CD14-positive monocyte (primary cell): ENCODE data around the gene TNNI3. TPM values are rescaled to one million over a fixed set of nuclear protein-coding genes. Genes with fewer than 3 reads are reported as not detected.

Experiments
- DNase-seq, 3 donors: peaks; one replicate each; pipeline ENCODE4 v3.0.0-alpha.2; 2011 to 2022
- H2AFZ ChIP-seq: 2 replicates; pipeline ENCODE4 v1.6.0; 2012; ENCODE audit warnings: mild to moderate bottlenecking, low read depth, low read length, inconsistent platforms; ENCODE audit not compliant: insufficient read depth, poor library complexity, severe bottlenecking
- H3K27ac ChIP-seq, 2 donors: 1 replicate in 1 of 2; 2 replicates in 1 of 2; pipeline ENCODE4 v1.5.1; 2012 to 2013; ENCODE audit warnings: low read length in 2 of 2, control low read depth in 1 of 2, inconsistent platforms in 1 of 2, low read depth in 1 of 2, mild to moderate bottlenecking in 1 of 2
- H3K27me3 ChIP-seq, 2 donors: one replicate each; pipeline versions ENCODE4 v1.6.0 to v1.6.1; 2011 to 2013; ENCODE audit warnings: low read length in 2 of 2; ENCODE audit not compliant: control insufficient read depth in 2 of 2, insufficient read depth in 2 of 2
- H3K36me3 ChIP-seq, 2 donors: replicated peaks in 1 of 2; 1 replicate in 1 of 2; 2 replicates in 1 of 2; pipeline versions ENCODE4 v1.5.1 to v1.6.1; 2012 to 2013; ENCODE audit warnings: low read length in 2 of 2, control low read depth in 1 of 2, inconsistent platforms in 1 of 2, mild to moderate bottlenecking in 1 of 2; ENCODE audit not compliant: insufficient read depth in 2 of 2, control insufficient read depth in 1 of 2
- H3K4me1 ChIP-seq, 2 donors: 1 replicate in 1 of 2; 2 replicates in 1 of 2; pipeline versions ENCODE4 v1.5.1 to v1.6.1; 2012 to 2013; ENCODE audit warnings: low read length in 2 of 2, control low read depth in 1 of 2, inconsistent platforms in 1 of 2, mild to moderate bottlenecking in 1 of 2, moderate library complexity in 1 of 2; ENCODE audit not compliant: insufficient read depth in 2 of 2, control insufficient read depth in 1 of 2
- H3K4me2 ChIP-seq: replicated peaks from 2 replicates; pipeline ENCODE3; 2012; ENCODE audit warnings: low read length, moderate library complexity, mild to moderate bottlenecking; ENCODE audit not compliant: poor library complexity, severe bottlenecking; ENCODE audit errors: extremely low read depth
- H3K4me3 ChIP-seq, 3 experiments: fragments of 200-600 bp in 1 of 3; sonication (generic) in 1 of 3; replicated peaks in 1 of 3; 1 replicate in 2 of 3; 2 replicates in 1 of 3; pipeline ENCODE4 v1.5.1; 2011 to 2013; ENCODE audit warnings: low read length in 3 of 3, mild to moderate bottlenecking in 3 of 3, control low read depth in 2 of 3, low read depth in 2 of 3, inconsistent platforms in 1 of 3, moderate library complexity in 1 of 3
- H3K79me2 ChIP-seq: 2 replicates; pipeline ENCODE4 v1.6.0; 2012; ENCODE audit warnings: mild to moderate bottlenecking, control low read depth, inconsistent platforms, low read length, moderate library complexity; ENCODE audit not compliant: insufficient read depth
- H3K9ac ChIP-seq: 2 replicates; pipeline ENCODE4 v1.6.0; 2017; ENCODE audit warnings: low read length, mild to moderate bottlenecking; ENCODE audit not compliant: insufficient read depth, poor library complexity, severe bottlenecking
- H3K9me3 ChIP-seq, 2 donors: replicated peaks in 1 of 2; 1 replicate in 1 of 2; 2 replicates in 1 of 2; pipeline versions ENCODE4 v1.5.1 to v1.6.1; 2012 to 2013; ENCODE audit warnings: low read length in 2 of 2, control low read depth in 1 of 2; ENCODE audit not compliant: control insufficient read depth in 1 of 2, insufficient read depth in 1 of 2
- H4K20me1 ChIP-seq: 2 replicates; pipeline ENCODE4 v1.6.0; 2012; ENCODE audit warnings: mild to moderate bottlenecking, low read length, control low read depth, moderate library complexity; ENCODE audit not compliant: insufficient read depth
- H3K27ac Mint-ChIP-seq, 7 donors: one replicate each; pipeline ENCODE4 v1.8.0; 2020; ENCODE audit warnings: mild to moderate bottlenecking in 7 of 7, mixed read lengths in 7 of 7, moderate library complexity in 6 of 7, inconsistent platforms in 2 of 7
- H3K27me3 Mint-ChIP-seq, 3 donors: one replicate each; pipeline ENCODE4 v1.8.0; 2021 to 2022; ENCODE audit warnings: low read depth in 3 of 3, mild to moderate bottlenecking in 3 of 3, mixed read lengths in 3 of 3, moderate library complexity in 3 of 3, inconsistent platforms in 1 of 3
- H3K36me3 Mint-ChIP-seq, 2 donors: one replicate each; pipeline ENCODE4 v1.8.0; 2020; ENCODE audit warnings: mixed read lengths in 2 of 2, inconsistent platforms in 1 of 2, mild to moderate bottlenecking in 1 of 2
- H3K4me1 Mint-ChIP-seq: one replicate; pipeline ENCODE4 v1.8.0; 2020; ENCODE audit warnings: mild to moderate bottlenecking, mixed read lengths
- H3K4me3 Mint-ChIP-seq, 2 donors: one replicate each; pipeline ENCODE4 v1.8.0; 2020; ENCODE audit warnings: mild to moderate bottlenecking in 2 of 2, mixed read lengths in 2 of 2, moderate library complexity in 1 of 2
- H3K9me3 Mint-ChIP-seq, 7 donors: one replicate each; pipeline ENCODE4 v1.8.0; 2020 to 2022; ENCODE audit warnings: mixed read lengths in 7 of 7, mild to moderate bottlenecking in 6 of 7, moderate library complexity in 6 of 7, inconsistent platforms in 2 of 7
- WGBS: methylation state at CpG from one replicate; pipeline ENCODE4 v1.1.5; 2013; ENCODE audit warnings: missing lambda C conversion rate; ENCODE audit not compliant: insufficient coverage; 5-methylcytosine and 5-hydroxymethylcytosine counted together
- intact Hi-C, 2 donors: fragments of 100-400 bp; cut with micrococcal nuclease; formaldehyde crosslinking; loops; one replicate each; pipeline versions ENCODE4 v1.15.0 to v1.15.1; 2023
- polyA plus RNA-seq, 3 donors: library from polyadenylated mRNA; depleted of rRNA in 1 of 3; unstranded in 2 of 3; stranded (reverse) in 1 of 3; fragments of 300-500 nt in 2 of 3; fragments of >200 nt in 1 of 3; fragmentation: Illumina TruSeq in 2 of 3; gene quantifications; 1 replicate in 2 of 3; 2 replicates in 1 of 3; pipeline ENCODE4 v1.2.3, GENCODE V29; 2012 to 2021
- TF ChIP-seq, protein P1 (sequence below): fragments of 200-600 bp; IDR thresholded peaks from one replicate; pipeline ENCODE4 v1.8.0; 2022; ENCODE audit warnings: antibody characterized with exemption, mild to moderate bottlenecking

TNNI3 gene
- polyA plus RNA-seq, 3 donors = 1.2 TPM; not detected in 2

DNA sequence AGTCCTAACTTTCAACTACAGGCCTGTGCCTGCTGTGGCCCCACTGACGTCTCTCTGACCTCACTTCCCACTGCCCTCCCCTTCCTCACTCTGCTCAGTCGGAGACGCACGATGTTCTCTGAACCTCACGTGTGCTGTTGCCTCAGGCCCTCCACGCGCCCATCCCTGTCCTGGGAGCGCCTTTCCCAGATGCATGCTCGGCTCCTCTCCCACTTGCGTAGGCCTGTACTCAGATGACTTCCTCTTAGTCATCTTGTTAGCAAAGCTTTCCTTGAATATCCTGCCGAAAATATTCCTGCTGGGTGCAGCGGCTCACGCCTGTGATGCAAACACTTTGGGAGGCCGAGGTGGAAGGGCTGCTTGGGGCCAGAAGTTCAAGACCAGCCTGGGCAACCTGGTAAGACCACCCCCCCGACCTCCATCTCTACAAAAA is 31.9 kb upstream of the TNNI3 start:
- no peaks in the 10 kb centered on the region for H3K36me3 Mint-ChIP-seq
- H3K4me3 ChIP-seq = no peak overlapping the region
- H3K4me1 Mint-ChIP-seq = peaks cover 15% of the 10 kb centered on the region
- H3K4me2 ChIP-seq = no peak overlapping the region
- no peak overlapping the region for H3K9ac ChIP-seq
- no peaks in the 10 kb centered on the region for H4K20me1 ChIP-seq
- no peaks in the 10 kb centered on the region for H3K79me2 ChIP-seq
- no peaks in the 10 kb centered on the region for H3K27me3 ChIP-seq
- intact Hi-C loops = no loop called here
- peak overlapping the region in 2 of 7 donors; percentile 25 to 86 for H3K27ac Mint-ChIP-seq
- H3K9me3 ChIP-seq = no peaks in the 10 kb centered on the region
- H3K27me3 Mint-ChIP-seq = peaks cover 11 to 29% (median 19%) of the 10 kb centered on the region in 3 donors
- H3K4me3 Mint-ChIP-seq = peak overlapping the region in 1 of 2 donors; percentile 27
- no peak overlapping the region for H3K27ac ChIP-seq
- H2AFZ ChIP-seq = no peak overlapping the region
- H3K36me3 ChIP-seq = no peaks in the 10 kb centered on the region
- peaks cover 0 to 1% (median 0%) of the 10 kb centered on the region in 7 donors for H3K9me3 Mint-ChIP-seq
- DNase-seq = no peak
- WGBS = 68% methylated on average over 14 of the region's 15 CpGs
- TF ChIP-seq, protein P1, sequence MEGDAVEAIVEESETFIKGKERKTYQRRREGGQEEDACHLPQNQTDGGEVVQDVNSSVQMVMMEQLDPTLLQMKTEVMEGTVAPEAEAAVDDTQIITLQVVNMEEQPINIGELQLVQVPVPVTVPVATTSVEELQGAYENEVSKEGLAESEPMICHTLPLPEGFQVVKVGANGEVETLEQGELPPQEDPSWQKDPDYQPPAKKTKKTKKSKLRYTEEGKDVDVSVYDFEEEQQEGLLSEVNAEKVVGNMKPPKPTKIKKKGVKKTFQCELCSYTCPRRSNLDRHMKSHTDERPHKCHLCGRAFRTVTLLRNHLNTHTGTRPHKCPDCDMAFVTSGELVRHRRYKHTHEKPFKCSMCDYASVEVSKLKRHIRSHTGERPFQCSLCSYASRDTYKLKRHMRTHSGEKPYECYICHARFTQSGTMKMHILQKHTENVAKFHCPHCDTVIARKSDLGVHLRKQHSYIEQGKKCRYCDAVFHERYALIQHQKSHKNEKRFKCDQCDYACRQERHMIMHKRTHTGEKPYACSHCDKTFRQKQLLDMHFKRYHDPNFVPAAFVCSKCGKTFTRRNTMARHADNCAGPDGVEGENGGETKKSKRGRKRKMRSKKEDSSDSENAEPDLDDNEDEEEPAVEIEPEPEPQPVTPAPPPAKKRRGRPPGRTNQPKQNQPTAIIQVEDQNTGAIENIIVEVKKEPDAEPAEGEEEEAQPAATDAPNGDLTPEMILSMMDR = no peak
- H3K4me1 ChIP-seq = peaks cover 0 to 4% of the 10 kb centered on the region in 2 donors

DNA sequence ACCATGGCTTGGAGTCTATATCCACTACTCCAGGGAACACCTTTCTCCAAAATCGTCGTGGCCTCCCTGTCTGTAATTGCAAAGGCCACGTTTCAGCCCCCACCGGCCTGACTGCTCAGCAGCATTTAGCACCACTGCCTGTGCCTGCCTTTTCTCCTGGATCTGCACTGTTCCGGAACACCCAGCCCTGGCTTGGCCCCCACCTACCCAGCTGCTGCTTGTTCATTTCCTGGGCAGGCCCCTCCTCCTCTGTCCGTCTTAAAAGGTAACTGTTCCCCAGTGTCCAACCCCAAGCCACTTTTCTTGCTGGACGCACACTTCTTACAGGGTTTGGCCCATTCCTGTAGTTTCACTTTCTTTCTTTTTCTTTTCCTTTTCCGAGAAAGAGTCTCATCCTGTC is 31.1 kb upstream of the TNNI3 start:
- Histone ChIP-seq H3K4me2 (no peak overlapping the region), H3K79me2 (no peaks in the 10 kb centered on the region), H3K27ac (no peak overlapping the region), H3K9ac (no peak overlapping the region), H3K27me3 (no peaks in the 10 kb centered on the region), H3K4me3 (no peak overlapping the region), H3K9me3 (no peaks in the 10 kb centered on the region), H4K20me1 (no peaks in the 10 kb centered on the region), H2AFZ (peak overlapping the region; percentile 29), H3K36me3 (no peaks in the 10 kb centered on the region), H3K4me1 (peaks cover 0 to 4% of the 10 kb centered on the region in 2 donors)
- 22% methylated on average over 7 of the region's 8 CpGs for WGBS
- intact Hi-C loops = no loop called here
- Mint-ChIP-seq H3K27ac (peak overlapping the region in 1 of 7 donors; percentile 17), H3K27me3 (peaks cover 9 to 24% (median 17%) of the 10 kb centered on the region in 3 donors), H3K9me3 (peaks cover 0 to 1% (median 0%) of the 10 kb centered on the region in 7 donors), H3K4me3 (peak overlapping the region in 1 of 2 donors; percentile 52), H3K36me3 (no peaks in the 10 kb centered on the region), H3K4me1 (peaks cover 12% of the 10 kb centered on the region)
- DNase-seq = no peak
- TF ChIP-seq, protein P1 = no peak
